NB4 (cell line): ENCODE measurements around the gene ADGRA3.

Source experiments
- MYC ChIP-seq: IDR thresholded peaks from 2 replicates; pipeline ENCODE4 v1.6.1; 2011; ENCODE audit warnings: low read depth, low read length
- POLR2A ChIP-seq: IDR thresholded peaks from 2 replicates; pipeline ENCODE4 v1.6.1; 2011; ENCODE audit warnings: mild to moderate bottlenecking; ENCODE audit not compliant: insufficient read length; ENCODE audit errors: extremely low read depth
- TF ChIP-seq, protein P1 (sequence below): IDR thresholded peaks from one replicate; pipeline ENCODE4 v1.5.1; 2012; ENCODE audit warnings: low read depth, low read length

GRCh38 chr4:22413471-22413870 is 102.4 kb downstream of the ADGRA3 start:
- TF ChIP-seq POLR2A (no peak), MYC (no peak)
- TF ChIP-seq, protein P1, sequence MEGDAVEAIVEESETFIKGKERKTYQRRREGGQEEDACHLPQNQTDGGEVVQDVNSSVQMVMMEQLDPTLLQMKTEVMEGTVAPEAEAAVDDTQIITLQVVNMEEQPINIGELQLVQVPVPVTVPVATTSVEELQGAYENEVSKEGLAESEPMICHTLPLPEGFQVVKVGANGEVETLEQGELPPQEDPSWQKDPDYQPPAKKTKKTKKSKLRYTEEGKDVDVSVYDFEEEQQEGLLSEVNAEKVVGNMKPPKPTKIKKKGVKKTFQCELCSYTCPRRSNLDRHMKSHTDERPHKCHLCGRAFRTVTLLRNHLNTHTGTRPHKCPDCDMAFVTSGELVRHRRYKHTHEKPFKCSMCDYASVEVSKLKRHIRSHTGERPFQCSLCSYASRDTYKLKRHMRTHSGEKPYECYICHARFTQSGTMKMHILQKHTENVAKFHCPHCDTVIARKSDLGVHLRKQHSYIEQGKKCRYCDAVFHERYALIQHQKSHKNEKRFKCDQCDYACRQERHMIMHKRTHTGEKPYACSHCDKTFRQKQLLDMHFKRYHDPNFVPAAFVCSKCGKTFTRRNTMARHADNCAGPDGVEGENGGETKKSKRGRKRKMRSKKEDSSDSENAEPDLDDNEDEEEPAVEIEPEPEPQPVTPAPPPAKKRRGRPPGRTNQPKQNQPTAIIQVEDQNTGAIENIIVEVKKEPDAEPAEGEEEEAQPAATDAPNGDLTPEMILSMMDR = no peak
